SH-SY5Y (cell line): ENCODE results near the gene NBEA.

Source experiments
- GATA2 ChIP-seq: IDR thresholded peaks from 2 replicates; pipeline ENCODE4 v1.6.1; 2011; ENCODE audit warnings: mild to moderate bottlenecking, low read depth, low read length
- GATA3 ChIP-seq: IDR thresholded peaks from 2 replicates; pipeline ENCODE4 v1.6.1; 2011; ENCODE audit warnings: low read depth, mild to moderate bottlenecking, low read length, moderate library complexity

DNA sequence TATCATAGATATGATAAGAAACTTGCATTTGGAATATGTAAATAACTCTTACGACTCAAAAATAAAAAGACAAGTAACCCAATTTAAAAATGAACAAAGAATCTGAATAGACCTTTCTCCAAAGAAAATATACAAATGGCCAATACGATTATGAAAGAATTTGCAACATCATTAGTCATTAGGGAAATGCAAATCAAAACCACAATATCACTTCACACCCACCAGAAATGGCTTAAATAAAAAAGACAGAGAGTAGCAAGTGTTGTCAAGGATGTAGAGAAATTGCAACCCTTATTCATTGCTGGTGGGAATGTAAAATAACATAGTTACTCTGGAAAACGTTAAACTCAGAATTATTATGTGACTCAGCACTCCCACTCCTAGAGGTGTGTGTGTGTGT, 761.0 kb downstream of the NBEA start:
- TF ChIP-seq GATA2 (no peak), GATA3 (no peak)
